Heart right ventricle (tissue), 16 donors: ENCODE results near the gene JAK3. TPM values are rescaled to one million over a fixed set of nuclear protein-coding genes. Genes with fewer than 3 reads are reported as not detected.

ENCODE experiments used
- ATAC-seq, 8 donors: fragments of 200-7000 bp; cut with Tn5 transposase; one replicate each; pipeline ENCODE4 v1.9.1; 2020; ENCODE audit warnings: mild to moderate bottlenecking in 8 of 8, moderate library complexity in 8 of 8, moderate number of reproducible peaks in 1 of 8
- DNase-seq, 2 donors: peaks; one replicate each; pipeline ENCODE4 v3.0.0-alpha.2; 2020
- H3K27ac ChIP-seq, 10 donors: fragments of 200-600 bp; sonication (generic) in 2 of 10; one replicate each; pipeline versions ENCODE4 v1.5.0 to v1.8.0; 2020 to 2022; ENCODE audit warnings: mild to moderate bottlenecking in 3 of 10
- H3K27me3 ChIP-seq, 7 donors: fragments of 200-600 bp; one replicate each; pipeline ENCODE4 v1.8.0; 2021 to 2022; ENCODE audit warnings: mild to moderate bottlenecking in 2 of 7
- H3K36me3 ChIP-seq, 9 donors: fragments of 200-600 bp; sonication (generic) in 1 of 9; one replicate each; pipeline versions ENCODE4 v1.5.0 to v1.8.0; 2020 to 2022; ENCODE audit warnings: mild to moderate bottlenecking in 2 of 9
- H3K4me1 ChIP-seq, 9 donors: fragments of 200-600 bp; sonication (generic) in 1 of 9; one replicate each; pipeline versions ENCODE4 v1.5.0 to v1.8.0; 2020 to 2022; ENCODE audit warnings: mild to moderate bottlenecking in 4 of 9
- H3K4me3 ChIP-seq, 10 donors: fragments of 200-600 bp; sonication (generic) in 2 of 10; one replicate each; pipeline versions ENCODE4 v1.5.0 to v1.8.0; 2020 to 2022; ENCODE audit warnings: mild to moderate bottlenecking in 7 of 10, moderate library complexity in 2 of 10
- H3K9me3 ChIP-seq, 11 donors: fragments of 200-600 bp in 10 of 11; sonication (generic) in 2 of 11; one replicate each; pipeline versions ENCODE4 v1.5.0 to v1.8.0; 2013 to 2022; ENCODE audit warnings: mild to moderate bottlenecking in 2 of 11, control low read depth in 1 of 11, moderate library complexity in 1 of 11
- WGBS, 2 donors: extraction: QIAGEN DNeasy Blood & Tissue Kit; methylation state at CpG; one replicate each; pipeline ENCODE4 v1.1.7; 2013; ENCODE audit warnings: inconsistent platforms in 1 of 2; 5-methylcytosine and 5-hydroxymethylcytosine counted together
- intact Hi-C, 10 donors: fragments of 100-400 bp; cut with DNase I; formaldehyde crosslinking; loops; one replicate each; pipeline versions ENCODE4 v1.11.1 to v1.14.2; 2022
- polyA plus RNA-seq, 2 donors: library from polyadenylated mRNA; stranded (reverse); fragments of 200-250 nt; gene quantifications; one replicate each; pipeline ENCODE4 v1.2.3, GENCODE V29; 2013
- total RNA-seq, 10 donors: library from RNA; stranded (reverse); fragmentation: NEBNext Ultra II Directional in 3 of 10; extraction: Animal tissue kit (Norgen Biotek cat#: 25700) in 3 of 10; gene quantifications; one replicate each; pipeline versions ENCODE4 v1.2.1 to v1.2.4, GENCODE V29; 2021 to 2023
- TF ChIP-seq, protein P1 (sequence below), 9 donors: fragments of 200-600 bp; sonication (generic) in 2 of 9; IDR thresholded peaks; one replicate each; pipeline versions ENCODE4 v1.5.0 to v1.8.0; 2021 to 2022; ENCODE audit warnings: antibody characterized with exemption in 9 of 9, mild to moderate bottlenecking in 5 of 9, moderate library complexity in 1 of 9
- donor health status: Arrhythmogenic right ventricular cardiomyopathy.
- donor health status: ischemic (EF 13 %, LVEDD 7.1; RV severe dilation, severe dysfunction).
- donor health status: healthy with polysubstance abuse.
- donor health status: DM: no; HTN: yes; CAD: no.
- donor health status: DM: no; HTN: no; CAD: no.
- donor health status: ischemic (EF 25% LVEDD 6.9; RV normal size, moderate dysfunction).
- donor health status: ischemic (EF 25% LVEDD 5.7; RV mildly dilated, moderate dysfunction).
- donor health status: healthy.
- donor health status: DM: yes; HTN: yes; CAD: no.
- donor health status: Ischemic cardiomyopathy.
- donor health status: ischemic (EF 35%, LVEDD 5.7; RV mildly dilated, moderate dysfunction).
- donor health status: nonischemic (EF 11% LVEDD 7.7; RV severe dilation, severe dysfunction).
- donor health status: DM: yes; HTN: yes; CAD: no.
- donor health status: PGD.
- donor health status: ischemic (EF 29% LVEDD 5.4; RV normal size, mild dysfunction).
- donor health status: nonischemic (EF 23%, LVEDD 6.1; RV moderate dilation, normal function).

Gene JAK3
- total and polyA plus RNA-seq, 12 donors: 0.59 to 16.9 (median 1.6) TPM

DNA sequence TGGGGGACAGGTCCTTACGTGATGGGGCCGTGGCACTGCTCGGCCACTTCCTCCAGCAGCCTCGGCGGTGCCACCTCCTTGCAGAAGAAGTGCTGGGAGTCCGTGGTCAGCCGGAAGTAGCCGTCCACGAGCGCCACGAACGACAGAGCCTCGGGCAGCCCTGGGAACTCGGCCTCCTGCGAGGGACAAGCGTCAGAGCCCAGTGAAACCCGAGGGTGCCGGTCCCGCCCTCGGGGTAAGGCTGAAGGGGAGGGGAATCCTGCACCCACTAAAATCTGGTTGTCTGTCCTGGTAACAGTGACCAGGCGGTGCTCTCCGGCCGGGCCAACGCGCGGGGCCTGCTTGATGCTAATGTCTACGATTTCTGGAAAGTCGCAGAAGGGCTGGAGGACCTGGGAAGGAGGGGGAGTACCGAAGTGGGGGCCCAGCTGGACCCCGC is 6.4 kb downstream of the JAK3 start:
- Histone ChIP-seq H3K27me3 (peaks cover 0 to 77% (median 18%) of the 10 kb centered on the region in 7 donors), H3K9me3 (no peaks in the 10 kb centered on the region), H3K4me3 (peak overlapping the region in 5 of 10 donors; percentile 24 to 44 (median 36)), H3K27ac (peak overlapping the region in 1 of 10 donors; percentile 1), H3K36me3 (peaks cover 0 to 75% (median 0%) of the 10 kb centered on the region in 9 donors), H3K4me1 (peaks cover 0 to 44% (median 6%) of the 10 kb centered on the region in 9 donors)
- DNase-seq (peak in 1 of 2 donors; percentile 29), ATAC-seq (peak in 6 of 8 donors; percentile 5 to 23 (median 7))
- TF ChIP-seq, protein P1, sequence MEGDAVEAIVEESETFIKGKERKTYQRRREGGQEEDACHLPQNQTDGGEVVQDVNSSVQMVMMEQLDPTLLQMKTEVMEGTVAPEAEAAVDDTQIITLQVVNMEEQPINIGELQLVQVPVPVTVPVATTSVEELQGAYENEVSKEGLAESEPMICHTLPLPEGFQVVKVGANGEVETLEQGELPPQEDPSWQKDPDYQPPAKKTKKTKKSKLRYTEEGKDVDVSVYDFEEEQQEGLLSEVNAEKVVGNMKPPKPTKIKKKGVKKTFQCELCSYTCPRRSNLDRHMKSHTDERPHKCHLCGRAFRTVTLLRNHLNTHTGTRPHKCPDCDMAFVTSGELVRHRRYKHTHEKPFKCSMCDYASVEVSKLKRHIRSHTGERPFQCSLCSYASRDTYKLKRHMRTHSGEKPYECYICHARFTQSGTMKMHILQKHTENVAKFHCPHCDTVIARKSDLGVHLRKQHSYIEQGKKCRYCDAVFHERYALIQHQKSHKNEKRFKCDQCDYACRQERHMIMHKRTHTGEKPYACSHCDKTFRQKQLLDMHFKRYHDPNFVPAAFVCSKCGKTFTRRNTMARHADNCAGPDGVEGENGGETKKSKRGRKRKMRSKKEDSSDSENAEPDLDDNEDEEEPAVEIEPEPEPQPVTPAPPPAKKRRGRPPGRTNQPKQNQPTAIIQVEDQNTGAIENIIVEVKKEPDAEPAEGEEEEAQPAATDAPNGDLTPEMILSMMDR (IDR thresholded peaks at IDR 0.05): no peak
- 23 to 36% methylated on average over 30 of the region's 30 CpGs for WGBS, 2 donors
- intact Hi-C loops: no loop called here

DNA sequence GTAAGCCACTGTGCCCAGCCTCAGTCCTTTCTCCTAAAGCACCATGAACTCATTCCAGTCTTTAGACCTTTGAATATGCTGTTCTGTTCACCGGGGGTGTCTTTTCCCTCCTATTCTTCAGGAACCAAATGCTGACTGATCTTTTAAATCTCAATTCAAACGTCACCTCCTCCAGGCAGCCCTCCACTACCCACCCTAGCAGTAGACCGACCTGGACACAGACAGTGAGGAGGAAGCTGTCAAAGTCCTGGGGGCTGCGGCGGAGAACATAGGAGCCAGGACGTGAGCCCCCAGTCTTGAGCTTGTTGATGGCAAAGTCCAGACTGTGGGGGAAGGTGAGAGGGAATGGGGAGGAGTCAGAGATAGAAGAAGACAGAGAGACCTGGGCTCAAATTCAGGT is 7.8 kb downstream of the JAK3 start:
- TF ChIP-seq, protein P1 (IDR thresholded peaks at IDR 0.05): no peak
- intact Hi-C loops: no loop called here
- H3K36me3 ChIP-seq: peaks cover 0 to 89% (median 0%) of the 10 kb centered on the region in 9 donors
- peaks cover 0 to 34% (median 6%) of the 10 kb centered on the region in 9 donors for H3K4me1 ChIP-seq
- no peak overlapping the region for H3K4me3 ChIP-seq
- no peaks in the 10 kb centered on the region for H3K9me3 ChIP-seq
- no peak for DNase-seq
- ATAC-seq: no peak
- peaks cover 0 to 66% (median 18%) of the 10 kb centered on the region in 7 donors for H3K27me3 ChIP-seq
- H3K27ac ChIP-seq: no peak overlapping the region
- 85 to 89% methylated on average over 6 of the region's 6 CpGs for WGBS, 2 donors

DNA sequence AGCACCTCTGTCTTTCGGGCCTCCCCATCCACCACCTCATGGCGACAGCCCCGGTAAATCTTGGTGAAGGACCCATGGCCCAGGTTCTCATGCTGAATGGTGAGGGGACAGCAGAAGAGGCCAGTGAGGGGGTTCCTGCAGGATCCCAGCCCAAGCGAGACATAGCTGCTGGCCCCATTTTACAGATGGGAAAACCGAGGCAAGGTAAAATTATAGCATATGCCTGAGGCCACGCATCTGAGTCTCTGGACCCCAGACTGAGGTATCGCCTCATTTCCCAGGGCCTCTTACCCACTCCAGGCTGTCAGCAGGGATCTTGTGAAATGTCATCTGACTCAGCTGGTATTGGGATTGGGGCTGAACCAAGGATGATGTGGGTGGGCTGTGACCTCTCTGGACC is 9.8 kb downstream of the JAK3 start:
- Histone ChIP-seq H3K36me3 (peaks cover 0 to 97% (median 0%) of the 10 kb centered on the region in 9 donors), H3K4me1 (peaks cover 0 to 16% (median 6%) of the 10 kb centered on the region in 9 donors), H3K27ac (no peak overlapping the region), H3K9me3 (no peaks in the 10 kb centered on the region), H3K4me3 (no peak overlapping the region), H3K27me3 (peaks cover 0 to 58% (median 16%) of the 10 kb centered on the region in 7 donors)
- 86 to 87% methylated on average over 7 of the region's 7 CpGs for WGBS, 2 donors
- TF ChIP-seq, protein P1 (IDR thresholded peaks at IDR 0.05): no peak
- intact Hi-C loops: no loop called here
- ATAC-seq (no peak), DNase-seq (no peak)

DNA sequence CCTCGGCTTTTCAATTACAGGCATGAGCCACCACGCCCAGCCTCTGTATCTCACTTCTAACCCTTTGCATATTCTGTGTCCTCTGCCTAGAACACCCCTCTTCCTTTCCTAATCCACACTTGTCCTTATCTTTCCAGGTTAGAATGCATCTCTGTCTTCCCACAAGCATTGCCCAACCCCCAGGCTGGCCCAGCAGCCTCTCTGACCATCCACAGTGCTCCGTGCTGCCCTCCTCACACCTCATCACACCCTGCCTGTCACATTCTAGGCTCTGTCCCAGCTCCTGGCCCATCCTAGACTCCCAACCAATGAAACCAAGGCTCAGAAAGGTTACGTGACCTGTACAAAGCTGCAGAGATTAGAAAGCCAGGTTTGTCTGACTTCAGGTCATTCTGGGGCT is 11.3 kb downstream of the JAK3 start:
- Histone ChIP-seq H3K36me3 (peaks cover 0 to 100% (median 0%) of the 10 kb centered on the region in 9 donors), H3K4me1 (peaks cover 0 to 6% (median 0%) of the 10 kb centered on the region in 9 donors), H3K9me3 (no peaks in the 10 kb centered on the region), H3K27me3 (peaks cover 0 to 58% (median 15%) of the 10 kb centered on the region in 7 donors), H3K4me3 (no peak overlapping the region), H3K27ac (no peak overlapping the region)
- ATAC-seq (no peak), DNase-seq (no peak)
- WGBS, 2 donors: 54 to 69% methylated on average over 4 of the region's 4 CpGs
- TF ChIP-seq, protein P1 (IDR thresholded peaks at IDR 0.05): no peak
- intact Hi-C loops: no loop called here
